K562 (cell line): ENCODE measurements around the gene CCN5. TPM values are rescaled to one million over a fixed set of nuclear protein-coding genes. Genes with fewer than 3 reads are reported as not detected.
A peak's percentile ranks its signal among the peaks of the same experiment; 100 is the strongest.

ENCODE experiments used
- ATAC-seq: fragments of 200-7000 bp; cut with Tn5 transposase; 3 replicates; pipeline ENCODE4 v1.9.1; 2020; ENCODE audit warnings: moderate library complexity
- BruUV-seq: library from RNA; stranded (reverse); fragments of 400-500 nt; replicated peaks from 2 replicates; lab custom pipeline; 2021; lab: Mats Ljungman, UMichigan
- CTCF ChIA-PET: fragments of 300-600 bp; formaldehyde crosslinking; extraction: SDS; loops from one replicate; lab custom pipeline; 2021; ENCODE audit warnings: low intra/inter-chr PET ratio; lab: Yijun Ruan, JAX
- POLR2A ChIA-PET: fragments of 300-600, 350-650 bp; sonication (Branson Sonifier 250); formaldehyde crosslinking; extraction: SDS; loops from one replicate; lab custom pipeline; 2021; ENCODE audit warnings: antibody characterized with exemption, inconsistent platforms; lab: Yijun Ruan, JAX
- DNase-seq, 4 experiments: peaks; one replicate each; pipeline versions ENCODE4 v3.0.0 to v3.0.0-alpha.2; 2011 to 2018; ENCODE audit warnings: low spot score in 3 of 4, mixed read lengths in 3 of 4; ENCODE audit errors: extremely low read depth in 1 of 4
- FAIRE-seq: peaks from 2 replicates; lab custom pipeline; 2011; peaks lifted over from hg19 to GRCh38; lab: Jason Lieb, UNC
- H2AFZ ChIP-seq: 2 replicates; pipeline ENCODE4 v1.6.0; 2011; ENCODE audit warnings: low read depth, low read length, control low read depth, inconsistent platforms
- H3K27ac ChIP-seq: fragments of 200-600 bp; 3 replicates; pipeline ENCODE4 v1.8.0; 2011; ENCODE audit warnings: low read depth, mild to moderate bottlenecking, control low read depth, inconsistent platforms, low read length, moderate library complexity, mixed read lengths; ENCODE audit errors: extremely low read depth
- H3K27me3 ChIP-seq, 2 experiments: fragments of 300-600 bp in 1 of 2; 2 replicates in 1 of 2; 3 replicates in 1 of 2; pipeline versions ENCODE4 v1.6.0 to v1.8.0; 2011; ENCODE audit warnings: inconsistent platforms in 2 of 2, low read length in 2 of 2, mild to moderate bottlenecking in 1 of 2, mixed read lengths in 1 of 2, moderate library complexity in 1 of 2; ENCODE audit not compliant: control insufficient read depth in 2 of 2, insufficient read depth in 2 of 2
- H3K36me3 ChIP-seq: fragments of 300-600 bp; 3 replicates; pipeline ENCODE4 v1.8.0; 2011; ENCODE audit warnings: mild to moderate bottlenecking, low read length, inconsistent platforms; ENCODE audit not compliant: control insufficient read depth, insufficient read depth
- H3K4me1 ChIP-seq, 2 experiments: fragments of 200-600 bp in 1 of 2; replicated peaks in 1 of 2; 2 replicates in 1 of 2; 3 replicates in 1 of 2; pipeline versions ENCODE4 v1.5.1 to v1.8.0; 2011; ENCODE audit warnings: inconsistent platforms in 2 of 2, low read length in 2 of 2, mild to moderate bottlenecking in 1 of 2, mixed read lengths in 1 of 2, moderate library complexity in 1 of 2; ENCODE audit not compliant: control insufficient read depth in 2 of 2, insufficient read depth in 2 of 2
- H3K4me2 ChIP-seq: 2 replicates; pipeline ENCODE4 v1.6.1; 2011; ENCODE audit warnings: low read length, control low read depth, inconsistent platforms, mixed read lengths; ENCODE audit not compliant: insufficient read depth
- H3K4me3 ChIP-seq: fragments of 200-600 bp; sonication (generic), shearing (Covaris generic); 2 replicates; pipeline ENCODE4 v1.5.1; 2016; ENCODE audit warnings: control low read depth, inconsistent platforms
- H3K79me2 ChIP-seq: fragments of 200-600 bp; 3 replicates; pipeline ENCODE4 v1.8.0; 2011; ENCODE audit warnings: low read length, inconsistent platforms; ENCODE audit not compliant: control insufficient read depth, insufficient read depth
- H3K9ac ChIP-seq, 2 experiments: 2 replicates each; pipeline versions ENCODE4 v1.6.0 to v1.6.1; 2011; ENCODE audit warnings: low read depth in 2 of 2, low read length in 2 of 2, control low read depth in 1 of 2, inconsistent platforms in 1 of 2, mild to moderate bottlenecking in 1 of 2, mixed read lengths in 1 of 2; ENCODE audit not compliant: insufficient read depth in 1 of 2
- H3K9me1 ChIP-seq: one replicate; pipeline ENCODE4 v1.6.0; 2011; ENCODE audit warnings: inconsistent platforms, mild to moderate bottlenecking, low read length, moderate library complexity; ENCODE audit not compliant: control insufficient read depth, insufficient read depth
- H3K9me3 ChIP-seq: replicated peaks from 2 replicates; pipeline ENCODE4 v1.5.1; 2011; ENCODE audit warnings: low read depth, low read length, inconsistent platforms; ENCODE audit not compliant: control insufficient read depth, insufficient read depth
- H4K20me1 ChIP-seq: replicated peaks from 2 replicates; pipeline ENCODE4 v1.6.1; 2011; ENCODE audit warnings: low read length, inconsistent platforms, mixed read lengths; ENCODE audit not compliant: control insufficient read depth, insufficient read depth
- ESRRA ChIP-seq: fragments of 450-650 bp; IDR thresholded peaks from 2 replicates; pipeline ENCODE4 v1.6.1; 2014; ENCODE audit warnings: low read depth, mild to moderate bottlenecking, moderate library complexity, borderline replicate concordance
- ETS1 ChIP-seq: conservative IDR thresholded peaks from 2 replicates; pipeline ENCODE4 v1.6.1; 2011; ENCODE audit warnings: low read depth, mild to moderate bottlenecking, low read length; ENCODE audit not compliant: control insufficient read depth
- FOXM1 ChIP-seq, 2 experiments: fragments of 450-650 bp in 1 of 2; sonication (generic) in 1 of 2; formaldehyde crosslinking in 1 of 2; IDR thresholded peaks; 2 replicates each; pipeline versions ENCODE4 v1.6.1 to v1.9.0; 2017 to 2022; ENCODE audit warnings: low read depth in 2 of 2, mild to moderate bottlenecking in 2 of 2, missing genetic modification reagents in 1 of 2, moderate library complexity in 1 of 2
- HNRNPK ChIP-seq: fragments of 200-400 bp; formaldehyde crosslinking; IDR thresholded peaks from one replicate; pipeline ENCODE4 v1.6.1; 2018; ENCODE audit warnings: mild to moderate bottlenecking, low read depth, low read length; ENCODE audit not compliant: poor library complexity, severe bottlenecking
- MTA1 ChIP-seq: fragments of 450-650 bp; IDR thresholded peaks from 2 replicates; pipeline ENCODE4 v1.6.1; 2017; ENCODE audit warnings: borderline replicate concordance
- MXI1 ChIP-seq: IDR thresholded peaks from 2 replicates; pipeline ENCODE4 v1.6.1; 2011; ENCODE audit warnings: low read depth, mild to moderate bottlenecking, improper control_type of control experiment, low read length
- RAD21 ChIP-seq, 2 experiments: fragments of 250-450 bp in 1 of 2; fragments of 450-650 bp in 1 of 2; sonication (Bioruptor Pico) in 1 of 2; formaldehyde crosslinking in 1 of 2; IDR thresholded peaks in 1 of 2; conservative IDR thresholded peaks in 1 of 2; 2 replicates each; pipeline versions ENCODE4 v1.4.0 to v1.8.0; 2020 to 2022; ENCODE audit warnings: mild to moderate bottlenecking in 2 of 2, moderate library complexity in 1 of 2
- SREBF1 ChIP-seq: fragments of 150-350 bp; IDR thresholded peaks from 2 replicates; pipeline ENCODE4 v1.6.1; 2014; ENCODE audit warnings: antibody characterized with exemption, low read depth, low read length, borderline replicate concordance
- TAL1 ChIP-seq: fragments of 450-650 bp; IDR thresholded peaks from 2 replicates; pipeline ENCODE4 v1.6.1; 2016; ENCODE audit warnings: mild to moderate bottlenecking
- U2AF1 ChIP-seq: fragments of 200-400 bp; formaldehyde crosslinking; optimal IDR thresholded peaks from 2 replicates; pipeline ENCODE3; 2017; ENCODE audit warnings: mild to moderate bottlenecking, low read depth, low read length, moderate library complexity
- WGBS: fragments of 100-300 bp; shearing (Covaris generic); methylation state at CpG from one replicate; pipeline ENCODE4 v1.1.6; 2016; ENCODE audit warnings: low coverage, mixed read lengths; ENCODE audit not compliant: insufficient coverage; ENCODE audit errors: missing lambda C conversion rate; 5-methylcytosine and 5-hydroxymethylcytosine counted together
- in situ Hi-C: fragments of 300-500 bp; cut with MboI; formaldehyde crosslinking; loops from 4 replicates; pipeline ENCODE4 v1.15.0; 2018; ENCODE audit warnings: inconsistent platforms, mixed read lengths
- intact Hi-C: fragments of 100-400 bp; cut with micrococcal nuclease; formaldehyde crosslinking; loops from 2 replicates; pipeline ENCODE4 v1.14.2; 2022
- polyA plus RNA-seq, 8 experiments: library from polyadenylated mRNA; depleted of rRNA in 4 of 8; stranded (reverse) in 5 of 8; unstranded in 3 of 8; fragments of >200 nt; fragmentation: Nextera tagmentation in 2 of 8; fragmentation: Illumina TruSeq in 1 of 8; extraction: Ambion mirVana in 2 of 8; extraction: Trizol in 1 of 8; gene quantifications; 2 replicates each; pipeline versions ENCODE4 v1.2.1 to v1.2.3, GENCODE V29; 2011 to 2014; ENCODE audit warnings: inconsistent platforms in 1 of 8, missing spikeins in 1 of 8
- total RNA-seq, 7 experiments: library from RNA; depleted of rRNA in 6 of 7; stranded (reverse); fragments of >200 nt in 6 of 7; fragmentation: Illumina TruSeq in 2 of 7; extraction: Trizol in 2 of 7; gene quantifications; 2 replicates each; pipeline versions ENCODE4 v1.2.1 to v1.2.3, GENCODE V29; 2011 to 2021; ENCODE audit warnings: low replicate concordance in 1 of 7
- TF ChIP-seq, protein P1 (sequence below), 2 experiments: IDR thresholded peaks; 2 replicates each; pipeline ENCODE4 v1.6.1; 2012; ENCODE audit warnings: improper control_type of control experiment in 2 of 2, low read depth in 2 of 2, low read length in 2 of 2, borderline replicate concordance in 1 of 2
- TF ChIP-seq, protein P2 (sequence below): fragments of 250-450 bp; sonication (Bioruptor Pico); IDR thresholded peaks from 2 replicates; pipeline ENCODE4 v1.8.0; 2021; ENCODE audit warnings: mild to moderate bottlenecking, moderate library complexity

CCN5 gene
- total and polyA plus RNA-seq, 9 of the 15 experiments (the other 6 are each of a cell fraction or from before 2014, with no cell fraction given) = not detected

- Histone ChIP-seq H3K4me1 (peaks cover 3 to 10% of the 10 kb centered on the region in 2 experiments; a peak in 3 of 5 replicates), H3K4me2 (no peak overlapping the region), H3K4me3 (no peak overlapping the region), H3K79me2 (no peaks in the 10 kb centered on the region), H2AFZ (peak overlapping the region; percentile 27; the same call in 1 of the 2 replicates), H3K27me3 (peaks cover 0 to 16% of the 10 kb centered on the region in 2 experiments; a peak in 4 of 5 replicates), H3K36me3 (no peaks in the 10 kb centered on the region), H3K9me1 (no peaks in the 10 kb centered on the region), H3K9ac (no peak overlapping the region), H3K27ac (no peak overlapping the region), H4K20me1 (no peaks in the 10 kb centered on the region), H3K9me3 (no peaks in the 10 kb centered on the region)
- in situ Hi-C loops = loop anchor here (5.0 to 10.0 kb wide), 2 partner anchors 57 to 121 kb away; no protein-coding TSS in a partner anchor
- no peak for ATAC-seq
- intact Hi-C loops = no loop called here
- ChIA-PET CTCF (interaction anchor here (0.7 kb wide), 1 partner anchor 368 kb away, joined by 3 read pairs; no protein-coding TSS in a partner anchor), POLR2A (interaction anchor here (0.6 kb wide), 2 partner anchors 211 to 386 kb away, joined by 3 read pairs; no protein-coding TSS in a partner anchor)
- no peak for FAIRE-seq
- no peak for DNase-seq
- BruUV-seq = no TSS peak
- 53% methylated on average over 10 of the region's 12 CpGs for WGBS
- TF ChIP-seq U2AF1 (no peak), RAD21 (CRISPR knock-in tag; conservative IDR thresholded peaks at IDR 0.05 in 1 of 2, IDR thresholded peaks at IDR 0.05 in 1 of 2) (no peak), MTA1 (no peak), TAL1 (no peak), FOXM1 (IDR thresholded peaks at IDR 0.05; ENCODE audit: low read depth) (no peak), FOXM1 (CRISPR knock-in tag; IDR thresholded peaks at IDR 0.05; ENCODE audit: low read depth) (no peak), HNRNPK (no peak), ESRRA (no peak), ETS1 (no peak), SREBF1 (no peak), MXI1 (no peak)
- TF ChIP-seq, protein P1, sequence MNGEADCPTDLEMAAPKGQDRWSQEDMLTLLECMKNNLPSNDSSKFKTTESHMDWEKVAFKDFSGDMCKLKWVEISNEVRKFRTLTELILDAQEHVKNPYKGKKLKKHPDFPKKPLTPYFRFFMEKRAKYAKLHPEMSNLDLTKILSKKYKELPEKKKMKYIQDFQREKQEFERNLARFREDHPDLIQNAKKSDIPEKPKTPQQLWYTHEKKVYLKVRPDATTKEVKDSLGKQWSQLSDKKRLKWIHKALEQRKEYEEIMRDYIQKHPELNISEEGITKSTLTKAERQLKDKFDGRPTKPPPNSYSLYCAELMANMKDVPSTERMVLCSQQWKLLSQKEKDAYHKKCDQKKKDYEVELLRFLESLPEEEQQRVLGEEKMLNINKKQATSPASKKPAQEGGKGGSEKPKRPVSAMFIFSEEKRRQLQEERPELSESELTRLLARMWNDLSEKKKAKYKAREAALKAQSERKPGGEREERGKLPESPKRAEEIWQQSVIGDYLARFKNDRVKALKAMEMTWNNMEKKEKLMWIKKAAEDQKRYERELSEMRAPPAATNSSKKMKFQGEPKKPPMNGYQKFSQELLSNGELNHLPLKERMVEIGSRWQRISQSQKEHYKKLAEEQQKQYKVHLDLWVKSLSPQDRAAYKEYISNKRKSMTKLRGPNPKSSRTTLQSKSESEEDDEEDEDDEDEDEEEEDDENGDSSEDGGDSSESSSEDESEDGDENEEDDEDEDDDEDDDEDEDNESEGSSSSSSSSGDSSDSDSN (IDR thresholded peaks at IDR 0.05; ENCODE audit: borderline replicate concordance in 1 of 2, low read depth in 2 of 2, low read length in 2 of 2) = no peak
- TF ChIP-seq, protein P2, sequence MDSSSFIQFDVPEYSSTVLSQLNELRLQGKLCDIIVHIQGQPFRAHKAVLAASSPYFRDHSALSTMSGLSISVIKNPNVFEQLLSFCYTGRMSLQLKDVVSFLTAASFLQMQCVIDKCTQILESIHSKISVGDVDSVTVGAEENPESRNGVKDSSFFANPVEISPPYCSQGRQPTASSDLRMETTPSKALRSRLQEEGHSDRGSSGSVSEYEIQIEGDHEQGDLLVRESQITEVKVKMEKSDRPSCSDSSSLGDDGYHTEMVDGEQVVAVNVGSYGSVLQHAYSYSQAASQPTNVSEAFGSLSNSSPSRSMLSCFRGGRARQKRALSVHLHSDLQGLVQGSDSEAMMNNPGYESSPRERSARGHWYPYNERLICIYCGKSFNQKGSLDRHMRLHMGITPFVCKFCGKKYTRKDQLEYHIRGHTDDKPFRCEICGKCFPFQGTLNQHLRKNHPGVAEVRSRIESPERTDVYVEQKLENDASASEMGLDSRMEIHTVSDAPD (CRISPR knock-in tag) = no peak
These were observed 28.9 kb downstream of the CCN5 start for GRCh38 chr20:44743916-44744655.
